NCI-H1436 (cell line): ENCODE measurements around the gene ACER2.
"Not testable (repeated sequence)": the region's sequence is repeated elsewhere in the genome, so short reads cannot be mapped to it uniquely, and the experiment has no call there.

Experiments
- DNase-seq: peaks from one replicate; lab custom pipeline; 2025; lab: John Stamatoyannopoulos, UW

ACER2 gene

GRCh38 chr9:19409401-19410194, 789 bp downstream of the ACER2 start:
- peak; percentile 45 for DNase-seq

GRCh38 chr9:19410195-19410503, 1.3 kb downstream of the ACER2 start:
- no peak for DNase-seq

DNA sequence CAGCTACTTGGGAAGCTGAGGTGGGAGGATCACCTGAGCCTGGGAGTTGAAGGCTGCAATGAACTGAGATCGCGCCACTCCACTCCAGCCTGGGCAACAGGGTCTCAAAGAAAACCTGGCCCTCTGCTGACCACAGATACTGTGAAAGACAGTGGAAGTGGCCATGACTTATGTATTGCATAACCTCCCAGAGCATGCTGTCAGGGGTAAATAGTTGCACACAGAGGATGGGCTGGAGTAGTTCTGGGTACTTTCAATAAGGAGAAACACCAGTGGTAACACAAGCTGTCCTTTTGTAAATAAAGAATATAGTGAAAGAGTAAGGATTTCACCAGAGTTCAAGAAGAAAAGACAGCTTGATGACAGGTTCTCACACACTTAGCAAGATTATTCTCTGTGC, 1.8 kb downstream of the ACER2 start:
- no peak for DNase-seq

DNA sequence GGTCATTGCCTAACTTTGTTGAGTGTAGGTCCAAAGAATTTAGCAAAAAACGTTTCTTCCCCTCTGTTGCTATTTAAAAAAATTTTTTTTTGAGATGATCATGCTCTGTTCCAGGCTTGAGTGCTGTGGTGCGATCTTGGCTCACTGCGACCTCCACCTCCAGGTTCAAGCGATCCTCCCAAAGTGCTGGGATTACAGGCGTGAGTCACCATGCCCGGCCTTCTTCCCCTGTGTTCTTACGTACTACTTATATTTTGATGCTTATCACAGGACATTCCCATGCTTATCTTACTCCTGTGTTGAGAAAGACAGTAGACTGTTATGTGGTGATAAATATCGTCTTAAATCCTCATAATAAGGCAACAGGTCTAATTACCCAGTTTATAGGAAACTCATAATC, 2.5 kb downstream of the ACER2 start:
- no peak for DNase-seq

GRCh38 chr9:19413456-19413855, 4.6 kb downstream of the ACER2 start:
- not testable (repeated sequence) for DNase-seq

DNA sequence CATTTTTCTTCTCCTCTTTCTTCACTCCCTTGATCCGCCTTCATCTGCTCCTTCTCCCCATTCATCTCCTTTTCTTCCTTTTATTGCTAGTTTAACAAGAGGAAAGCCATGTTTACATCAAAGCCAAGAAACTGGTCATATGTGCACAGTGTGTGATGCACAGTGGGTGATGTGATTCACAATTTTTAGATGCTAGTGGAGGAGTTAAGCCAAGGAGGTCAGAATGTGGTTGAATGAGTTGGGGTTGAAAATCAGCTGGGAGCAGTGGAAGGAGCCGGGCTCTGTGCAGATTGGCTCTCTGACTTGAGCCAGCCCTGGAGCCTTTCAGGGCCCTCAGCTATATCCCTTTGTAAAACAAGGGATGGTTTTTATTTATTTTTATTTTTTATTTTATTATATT, 7.3 kb downstream of the ACER2 start:
- DNase-seq: no peak

GRCh38 chr9:19420877-19421276, 12.1 kb downstream of the ACER2 start:
- DNase-seq: no peak

GRCh38 chr9:19423163-19423562, 14.4 kb downstream of the ACER2 start:
- no peak for DNase-seq

GRCh38 chr9:19424176-19424779, 15.5 kb downstream of the ACER2 start:
- DNase-seq: no peak

DNA sequence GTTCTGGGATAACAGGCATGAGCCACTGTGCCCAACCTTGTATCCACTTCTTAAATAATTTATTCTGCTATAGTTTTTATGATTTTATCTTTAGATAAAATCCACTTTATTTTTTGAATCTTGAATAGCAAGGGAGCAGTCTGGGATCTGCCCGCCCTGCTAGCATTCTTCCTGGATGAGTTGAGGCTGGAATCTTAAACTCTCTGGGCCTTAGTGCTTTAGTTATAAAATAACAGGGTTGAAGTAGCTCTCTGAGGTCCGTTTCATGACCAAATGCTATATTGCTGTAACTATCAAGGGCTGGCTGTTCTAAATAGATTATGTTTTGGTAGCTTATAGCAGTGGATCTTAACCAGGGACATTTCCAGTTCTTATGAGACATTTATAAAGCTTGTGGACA, 20.8 kb downstream of the ACER2 start:
- no peak for DNase-seq

DNA sequence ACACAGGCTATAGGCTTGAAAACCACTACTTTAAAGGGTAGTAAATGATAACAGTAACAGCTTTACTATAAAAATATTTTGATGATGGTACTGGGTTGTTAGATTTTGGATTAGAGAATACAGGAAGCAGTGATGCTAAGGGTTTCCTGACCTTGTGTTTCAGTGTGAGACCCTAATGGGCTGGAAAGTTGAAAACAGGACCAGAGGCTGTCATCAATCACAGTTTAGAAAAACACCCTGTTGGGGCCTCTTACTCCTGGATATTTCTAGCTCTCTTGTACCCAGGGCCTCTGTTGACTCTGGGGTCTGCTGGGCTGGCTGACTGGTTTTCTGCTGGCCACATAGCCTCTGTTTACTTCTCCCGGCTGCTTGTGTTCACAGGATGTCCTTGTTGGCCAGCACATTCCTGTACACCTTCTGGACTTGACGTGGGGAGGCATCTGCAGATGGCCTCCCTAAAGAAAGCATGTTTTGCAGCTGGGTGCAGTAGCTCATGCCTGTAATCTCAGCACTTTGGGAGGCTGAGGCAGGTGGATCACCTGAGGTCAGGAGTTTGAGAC, 21.5 kb downstream of the ACER2 start:
- no peak for DNase-seq

DNA sequence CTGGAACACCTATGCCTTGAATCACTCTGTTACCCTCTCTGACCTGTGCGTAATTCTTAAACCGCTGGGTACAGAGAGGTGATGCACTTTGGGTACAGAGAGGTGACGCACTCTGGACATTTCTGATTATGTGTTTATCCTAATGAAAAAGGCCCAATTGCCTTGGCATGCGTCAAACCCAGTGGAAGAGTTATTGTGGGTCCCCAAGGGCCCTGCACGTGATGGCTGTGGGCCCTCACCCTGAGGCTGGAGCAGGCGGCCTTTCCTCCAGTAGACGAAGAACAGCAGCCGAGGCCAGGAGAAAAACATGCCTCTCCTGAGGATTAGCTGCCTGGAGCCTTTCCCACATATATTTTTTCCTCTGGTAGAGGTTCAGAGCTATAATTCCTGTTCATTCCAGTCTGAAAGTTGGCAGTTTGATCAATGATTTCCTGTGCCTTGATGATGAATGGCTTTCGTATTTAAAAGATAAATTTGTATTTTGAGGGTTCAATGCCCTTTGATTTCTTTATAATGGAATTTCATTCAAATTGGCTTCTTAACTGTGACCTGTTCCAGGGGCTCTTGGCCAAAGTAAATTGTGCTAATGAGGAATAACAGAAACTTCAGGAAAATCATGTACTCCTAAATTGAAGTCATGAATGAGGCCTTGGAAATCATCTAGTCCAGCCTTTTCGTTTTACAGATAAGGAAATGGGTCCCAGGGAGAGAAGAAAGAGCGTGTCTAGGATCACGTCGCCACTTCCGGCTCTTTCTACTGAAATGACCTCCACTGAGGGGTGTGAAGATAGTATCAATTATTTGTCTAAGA, 22.8 kb downstream of the ACER2 start:
- no peak for DNase-seq

- no peak for DNase-seq
These were observed 23.7 kb downstream of the ACER2 start for GRCh38 chr9:19432473-19432872.

DNA sequence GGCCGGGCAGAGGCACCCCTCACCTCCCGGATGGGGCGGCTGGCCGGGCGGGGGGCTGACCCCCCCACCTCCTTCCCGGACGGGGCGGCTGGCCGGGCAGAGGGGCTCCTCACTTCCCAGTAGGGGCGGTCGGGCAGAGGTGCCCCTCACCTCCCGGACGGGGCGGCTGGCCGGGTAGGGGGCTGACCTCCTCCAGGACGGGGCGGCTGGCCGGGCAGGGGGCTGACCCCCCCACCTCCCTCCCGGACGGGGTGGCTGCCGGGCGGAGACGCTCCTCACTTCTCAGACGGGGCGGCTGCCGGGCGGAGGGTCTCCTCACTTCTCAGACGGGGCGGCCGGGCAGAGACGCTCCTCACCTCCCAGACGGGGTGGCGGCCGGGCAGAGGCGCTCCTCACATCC, 24.9 kb downstream of the ACER2 start:
- DNase-seq: not testable (repeated sequence)

DNA sequence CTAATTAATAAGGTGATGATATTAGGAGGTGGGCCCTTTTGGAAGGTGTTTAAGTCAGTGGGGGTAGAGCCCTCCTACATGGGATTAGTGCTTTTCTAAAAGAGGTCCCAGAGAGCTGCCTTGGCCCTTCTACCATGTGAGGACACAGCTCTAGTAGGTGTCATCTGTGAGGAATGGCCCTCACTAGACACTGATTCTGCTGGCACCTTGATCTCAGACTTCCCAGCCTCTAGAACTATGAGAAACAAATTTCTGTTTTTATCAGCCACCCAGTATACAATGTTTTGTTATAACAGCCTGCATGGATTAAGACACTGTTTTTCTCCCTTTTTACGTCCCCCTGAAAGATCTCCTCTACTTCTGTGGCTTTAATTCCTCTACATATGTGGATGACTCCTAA, 31.6 kb downstream of the ACER2 start:
- no peak for DNase-seq

GRCh38 chr9:19440823-19441580, 32.2 kb downstream of the ACER2 start:
- no peak for DNase-seq

- no peak for DNase-seq
These were observed 32.9 kb downstream of the ACER2 start for GRCh38 chr9:19441730-19442129.

DNA sequence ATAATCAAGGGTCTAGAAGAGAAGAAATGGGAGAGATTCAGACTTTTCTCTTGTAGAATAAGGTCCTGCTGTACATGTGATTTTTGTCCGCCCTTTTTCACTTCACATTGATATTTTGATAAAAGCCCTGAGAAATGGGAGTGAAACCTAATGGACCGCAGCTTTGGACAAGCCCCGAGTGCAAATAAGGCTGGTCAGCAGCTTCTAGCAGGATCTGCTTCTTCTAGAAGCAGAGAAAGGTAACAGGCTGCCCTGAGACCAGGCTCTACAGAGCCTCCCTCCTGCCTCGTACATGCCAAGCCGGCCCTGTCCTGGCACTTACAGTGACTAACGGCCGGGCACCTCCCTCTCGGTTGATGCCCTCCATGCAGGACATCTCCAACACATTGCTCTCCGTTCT, 33.4 kb downstream of the ACER2 start:
- DNase-seq: no peak

GRCh38 chr9:19445452-19445851, 36.6 kb downstream of the ACER2 start:
- no peak for DNase-seq

- DNase-seq: no peak
These were observed 37.6 kb downstream of the ACER2 start for GRCh38 chr9:19446361-19446861.

DNA sequence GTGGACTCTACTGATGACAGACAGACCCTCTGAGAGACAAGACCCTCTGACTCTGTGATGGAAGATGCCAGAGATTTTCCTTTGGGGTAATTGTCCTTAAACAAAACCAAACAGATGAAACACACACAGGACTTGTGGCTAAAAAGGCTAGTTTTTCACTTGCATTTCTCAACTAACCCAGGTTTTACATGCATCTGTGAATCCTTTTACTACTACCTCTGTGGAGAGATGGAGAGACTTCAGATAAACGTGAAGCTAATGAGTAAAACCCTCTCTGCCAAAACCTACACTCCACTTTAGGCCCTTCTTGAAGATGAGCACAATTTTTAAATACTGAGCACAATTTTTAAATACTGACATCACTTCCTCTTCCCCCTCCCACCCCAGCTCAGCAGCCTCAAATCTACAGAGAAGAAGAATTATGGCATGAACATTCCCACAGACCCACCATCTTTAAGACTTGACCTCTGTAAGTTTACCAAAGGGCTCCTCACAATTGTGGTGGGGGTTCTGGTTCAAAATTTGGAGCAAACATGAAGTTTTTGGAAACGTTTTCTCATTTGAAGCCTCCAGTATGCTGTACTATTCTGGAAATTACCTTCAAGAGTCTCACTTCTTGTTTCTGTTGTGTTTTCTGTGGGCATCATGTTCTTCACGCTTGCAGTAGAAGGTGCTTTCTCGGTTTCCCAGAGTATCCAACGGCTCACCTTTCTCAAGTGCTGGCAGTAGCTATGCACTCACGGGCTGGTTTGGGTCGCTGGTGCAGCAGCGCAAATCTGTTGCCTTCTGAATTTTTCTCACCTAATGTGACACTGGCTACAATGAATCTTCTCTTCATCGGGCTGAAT, 42.7 kb downstream of the ACER2 start:
- no peak for DNase-seq
